ENCODE measurements around the gene SLC25A27. TPM values are rescaled to one million over a fixed set of nuclear protein-coding genes. Genes with fewer than 3 reads are reported as not detected.
A peak's percentile ranks its signal among the peaks of the same experiment; 100 is the strongest.

The SLC25A27 gene, protein sequence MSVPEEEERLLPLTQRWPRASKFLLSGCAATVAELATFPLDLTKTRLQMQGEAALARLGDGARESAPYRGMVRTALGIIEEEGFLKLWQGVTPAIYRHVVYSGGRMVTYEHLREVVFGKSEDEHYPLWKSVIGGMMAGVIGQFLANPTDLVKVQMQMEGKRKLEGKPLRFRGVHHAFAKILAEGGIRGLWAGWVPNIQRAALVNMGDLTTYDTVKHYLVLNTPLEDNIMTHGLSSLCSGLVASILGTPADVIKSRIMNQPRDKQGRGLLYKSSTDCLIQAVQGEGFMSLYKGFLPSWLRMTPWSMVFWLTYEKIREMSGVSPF
- not detected in 2 replicates for total RNA-seq (2014; rRNA removed; shearing (Covaris generic))

DNA sequence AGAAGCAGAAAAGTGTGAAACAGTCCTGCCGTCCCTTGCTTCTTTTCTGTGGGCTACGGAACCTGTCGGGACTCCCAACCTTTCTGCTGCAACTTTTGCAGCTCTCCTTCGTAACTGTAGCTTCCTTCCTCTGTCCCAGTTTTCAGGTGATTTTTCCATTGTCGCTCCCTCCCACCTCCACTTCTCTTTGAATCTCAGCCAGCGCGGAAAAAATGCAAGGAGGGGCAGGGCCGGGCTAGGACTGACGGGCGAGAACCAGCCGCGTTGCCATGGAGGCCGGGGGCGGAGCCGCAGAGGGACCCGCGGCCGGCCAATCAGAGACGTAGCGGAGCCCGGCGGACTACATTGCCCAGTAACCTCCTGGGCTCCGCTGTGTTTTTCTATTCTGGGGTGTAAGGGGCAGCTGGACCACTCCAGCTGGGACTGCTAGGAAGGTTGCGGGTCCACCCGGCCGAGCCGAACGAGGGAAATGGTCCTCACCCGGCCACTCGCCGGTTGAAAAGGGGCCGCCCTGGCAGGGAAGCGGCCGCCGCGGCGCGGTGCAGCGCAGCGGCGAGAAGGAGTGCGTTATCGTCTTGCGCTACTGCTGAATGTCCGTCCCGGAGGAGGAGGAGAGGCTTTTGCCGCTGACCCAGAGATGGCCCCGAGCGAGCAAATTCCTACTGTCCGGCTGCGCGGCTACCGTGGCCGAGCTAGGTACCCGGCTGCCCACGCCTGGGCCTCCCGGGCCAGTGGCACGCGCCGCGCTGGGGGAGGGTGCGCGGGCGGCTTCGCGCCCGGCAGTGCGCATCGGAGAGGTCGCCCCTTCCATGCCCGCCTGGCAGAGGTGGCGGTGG lies at the start of gene SLC25A27, which contains the start of gene CYP39A1:
Gene SLC25A27 (plus strand): TSS at position 373 of the 836 bp plus-strand sequence. CDS start 218 bp downstream, at position 591.
Gene CYP39A1 (minus strand): TSS at position 216 of the 836 bp plus-strand sequence. CDS start 236 bp downstream, outside the sequence.
- in situ Hi-C loops (cut with HindIII; ENCODE audit: low sequenced_read_pairs): no loop called here

DNA sequence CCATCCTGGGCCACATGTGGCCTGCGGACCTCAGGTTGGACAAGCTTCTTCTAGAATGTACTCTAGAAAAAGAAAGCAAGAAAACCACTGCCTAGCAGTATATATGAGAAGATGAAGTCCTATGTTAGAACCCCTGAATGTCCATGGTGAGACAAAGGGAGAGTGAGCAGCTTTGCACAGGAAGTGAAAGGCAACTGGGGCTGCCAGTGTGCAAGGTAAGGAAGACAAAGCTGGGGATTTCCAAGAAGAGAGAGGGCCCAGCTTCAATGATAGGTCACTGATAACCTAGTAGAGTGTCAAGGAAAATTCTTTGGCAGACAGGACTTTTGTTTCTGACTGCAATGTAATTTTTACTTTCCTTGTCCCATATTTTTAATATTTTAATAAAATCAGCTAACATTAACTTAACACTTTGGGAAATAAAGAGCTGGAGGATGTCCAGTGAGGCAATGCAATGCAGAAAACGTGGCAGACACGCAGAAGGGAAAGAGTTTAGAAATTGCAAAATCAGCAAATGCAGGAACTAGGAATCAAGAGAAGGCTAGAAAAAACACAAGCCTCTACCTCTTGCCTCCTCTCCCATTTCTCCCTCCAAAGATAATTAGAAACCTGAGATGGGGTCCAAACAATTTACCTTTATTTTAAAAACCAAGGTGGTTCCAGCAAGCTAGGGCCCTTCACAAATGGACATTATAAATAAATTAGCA lies 47.5 kb upstream of the SLC25A27 start:
- in situ Hi-C loops (cut with HindIII; ENCODE audit: low sequenced_read_pairs): no loop called here
- DNase-seq (ENCODE audit: low spot score): no peak

More for the DNA sequence above, at the start of gene SLC25A27, which contains the start of gene CYP39A1:
- DNase-seq (ENCODE audit: low spot score): peak; percentile 99

DNA sequence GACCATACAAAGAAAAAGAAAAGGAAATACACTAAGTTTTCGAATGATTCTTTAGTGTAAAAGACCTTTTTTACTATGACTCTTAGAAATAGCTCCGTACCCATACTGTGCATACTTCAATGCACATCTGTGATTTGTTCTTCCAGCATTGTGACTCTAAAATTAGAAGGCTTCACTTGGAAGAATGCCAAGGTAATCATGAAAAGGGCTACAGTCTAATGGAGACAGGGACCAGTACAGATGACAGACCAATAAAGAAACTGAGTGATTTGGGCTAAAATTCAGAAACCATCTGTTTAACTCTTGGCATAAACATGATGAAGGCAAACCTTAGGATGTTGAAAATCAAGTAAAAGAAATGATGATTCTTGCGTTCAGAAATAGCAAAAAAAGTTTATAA lies 46.4 kb upstream of the SLC25A27 start:
- peak; percentile 67 for DNase-seq (ENCODE audit: low spot score)
- in situ Hi-C loops (cut with HindIII; ENCODE audit: low sequenced_read_pairs): no loop called here

DNA sequence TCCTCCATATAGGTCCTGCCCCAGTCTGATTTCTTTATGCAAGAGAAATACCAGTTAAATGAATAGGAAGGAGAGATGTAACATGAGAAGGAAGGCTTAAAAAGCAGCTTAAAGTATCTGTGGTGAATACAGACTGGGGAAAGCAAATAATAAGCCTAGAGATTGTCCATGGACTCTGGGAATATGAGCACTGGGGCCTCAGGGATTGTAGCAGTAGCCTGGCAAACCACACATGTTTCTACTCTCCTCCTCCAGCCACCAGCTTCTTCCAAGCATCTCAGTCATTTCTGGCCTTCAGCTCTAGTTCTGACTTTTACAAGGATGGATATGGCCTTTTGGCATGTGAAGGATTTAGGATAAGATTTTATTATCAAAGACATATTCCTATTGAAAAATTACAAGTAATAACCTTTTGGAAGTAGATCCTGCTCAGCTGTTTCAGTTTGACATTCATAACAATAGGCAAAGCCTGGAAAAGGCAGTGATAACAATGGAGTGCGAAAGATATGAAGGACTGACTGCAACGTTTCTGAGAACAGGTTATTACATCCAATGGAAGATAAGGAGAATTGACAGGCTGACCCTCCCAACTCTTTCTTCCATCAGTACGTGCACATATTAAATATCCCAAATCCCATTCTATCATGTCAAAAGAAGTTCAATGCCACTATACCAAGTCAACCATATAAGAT lies 41.8 kb upstream of the SLC25A27 start:
- in situ Hi-C loops (cut with HindIII; ENCODE audit: low sequenced_read_pairs): no loop called here
- no peak for DNase-seq (ENCODE audit: low spot score)

DNA sequence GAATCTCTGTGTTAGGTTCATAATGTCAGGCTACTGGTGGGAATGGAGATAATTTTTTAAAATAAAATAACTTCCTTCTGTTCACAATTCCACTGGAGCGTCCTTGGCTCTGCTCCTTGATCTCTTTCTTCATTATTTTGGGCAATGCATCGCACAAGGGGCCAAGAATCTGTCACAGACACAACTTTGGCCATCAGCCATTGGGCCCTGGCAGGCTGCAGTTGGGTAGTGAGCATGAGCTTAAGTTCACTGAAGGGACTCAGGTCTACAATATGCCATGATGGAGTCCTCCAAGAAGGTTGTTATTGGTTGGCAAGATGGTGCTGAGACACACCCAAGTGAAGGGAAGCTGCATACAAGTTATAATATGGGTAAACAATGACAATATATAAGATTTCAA lies 40.1 kb upstream of the SLC25A27 start:
- in situ Hi-C loops (cut with HindIII; ENCODE audit: low sequenced_read_pairs): no loop called here

DNA sequence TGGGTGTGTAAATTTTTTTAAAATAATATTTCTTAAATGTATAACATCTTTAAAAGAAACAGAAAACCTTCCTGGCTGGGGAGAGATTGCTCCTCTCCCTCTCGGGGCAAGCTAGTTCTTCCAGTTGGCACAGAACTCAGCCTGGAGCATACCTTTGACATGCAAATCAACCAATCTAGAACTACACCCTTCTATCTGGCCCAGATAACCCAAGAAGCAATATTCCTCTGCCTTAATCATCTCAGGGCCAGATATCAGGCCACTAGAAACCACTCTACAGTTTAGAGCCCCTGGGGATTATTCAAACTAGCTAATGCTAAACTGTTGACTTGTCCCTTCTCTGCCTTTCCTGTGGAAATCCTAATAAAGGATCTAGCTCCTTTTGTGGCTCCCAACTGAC lies 34.0 kb upstream of the SLC25A27 start:
- DNase-seq (ENCODE audit: low spot score): no peak
- in situ Hi-C loops (cut with HindIII; ENCODE audit: low sequenced_read_pairs): no loop called here

More for the DNA sequence above, 40.1 kb upstream of the SLC25A27 start:
- peak; percentile 88 for DNase-seq (ENCODE audit: low spot score)

DNA sequence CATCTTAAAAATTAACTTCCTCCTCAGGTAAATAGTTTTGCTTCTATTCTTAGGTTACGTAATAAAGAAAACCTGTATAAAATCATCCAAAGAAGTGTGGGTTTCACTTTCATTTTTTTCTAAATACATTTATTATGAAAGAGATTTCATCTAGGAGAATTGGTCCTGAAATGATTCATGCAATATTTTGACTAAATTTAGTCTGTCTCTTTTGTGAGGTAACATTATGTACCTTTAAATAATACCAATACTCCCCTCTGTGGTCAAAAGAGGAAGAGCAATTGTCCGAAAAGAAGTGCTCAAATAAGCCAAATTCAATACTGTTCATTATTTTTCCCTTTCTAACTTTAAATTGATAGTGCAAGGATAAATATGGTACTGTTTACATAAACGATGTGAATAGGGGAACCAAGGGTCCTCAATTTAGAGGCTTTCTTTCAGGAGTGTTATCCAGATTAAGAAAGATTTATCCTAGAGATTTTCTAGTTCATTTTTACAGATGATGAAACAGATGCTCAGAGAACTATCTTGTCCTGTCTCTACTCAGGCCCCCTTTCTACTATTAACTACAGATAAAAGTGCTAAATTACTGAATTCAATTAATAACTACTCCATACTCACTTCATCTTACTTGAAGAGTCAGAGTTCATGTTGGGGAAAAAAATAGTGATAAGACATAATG lies 26.4 kb upstream of the SLC25A27 start:
- in situ Hi-C loops (cut with HindIII; ENCODE audit: low sequenced_read_pairs): no loop called here
- peak; percentile 74 for DNase-seq (ENCODE audit: low spot score)

DNA sequence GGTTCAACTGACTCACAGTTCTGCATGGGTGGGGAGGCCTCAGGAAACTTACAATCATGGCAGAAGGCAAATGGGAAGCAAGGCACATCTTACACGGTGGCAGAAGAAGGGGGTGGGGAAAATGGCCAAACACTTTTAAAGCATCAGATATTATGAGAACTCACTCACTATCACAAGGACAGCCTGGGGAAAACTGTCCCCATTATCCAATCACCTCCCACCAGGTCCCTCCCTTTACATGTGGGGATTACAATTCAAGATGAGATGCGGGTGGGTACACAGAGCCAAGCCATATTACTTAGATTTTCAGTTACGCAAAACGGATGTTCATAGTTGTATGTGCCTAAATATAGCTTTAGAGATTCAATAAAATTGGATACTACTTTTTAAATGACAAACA lies 25.8 kb upstream of the SLC25A27 start:
- in situ Hi-C loops (cut with HindIII; ENCODE audit: low sequenced_read_pairs): no loop called here
- DNase-seq (ENCODE audit: low spot score): no peak

DNA sequence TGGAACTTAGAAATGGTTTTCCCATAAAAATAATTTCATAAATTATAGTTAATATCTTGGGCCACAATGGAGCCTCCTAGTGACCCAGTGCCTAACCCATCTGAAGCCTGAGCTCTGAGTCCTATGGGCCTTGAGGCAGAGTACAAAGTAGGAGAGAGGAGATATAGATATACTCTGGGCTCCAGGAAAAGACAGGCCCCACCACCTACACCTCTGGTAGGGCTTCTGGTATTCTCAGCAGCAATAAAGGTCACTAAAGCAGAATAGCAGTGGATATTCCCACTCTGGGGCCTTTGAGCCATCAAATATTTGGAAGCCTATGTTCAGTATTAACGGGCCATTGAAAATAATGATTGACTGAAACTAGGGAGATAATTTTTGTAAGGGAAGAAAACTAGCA lies 24.3 kb upstream of the SLC25A27 start:
- no peak for DNase-seq (ENCODE audit: low spot score)
- in situ Hi-C loops (cut with HindIII; ENCODE audit: low sequenced_read_pairs): no loop called here

DNA sequence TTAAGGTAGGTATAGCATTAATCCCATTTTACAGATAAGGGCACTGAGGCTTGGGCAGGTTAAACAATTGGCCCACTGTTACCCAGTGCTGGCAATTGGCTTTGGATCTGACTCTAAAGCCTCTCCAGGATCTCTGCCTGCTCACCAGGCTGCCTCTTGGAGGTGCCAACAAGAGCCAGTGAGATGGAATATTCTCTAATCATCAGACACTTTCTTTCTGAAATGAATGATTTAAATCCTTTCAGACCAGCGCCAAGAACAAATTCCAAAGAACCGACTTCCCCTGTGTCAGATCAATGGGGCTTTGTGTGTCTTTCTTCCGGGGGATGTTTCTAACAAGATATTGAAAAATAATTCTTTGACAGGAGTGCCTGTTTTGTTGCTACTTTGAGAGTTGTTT lies 23.8 kb upstream of the SLC25A27 start:
- in situ Hi-C loops (cut with HindIII; ENCODE audit: low sequenced_read_pairs): no loop called here
- DNase-seq (ENCODE audit: low spot score): no peak

DNA sequence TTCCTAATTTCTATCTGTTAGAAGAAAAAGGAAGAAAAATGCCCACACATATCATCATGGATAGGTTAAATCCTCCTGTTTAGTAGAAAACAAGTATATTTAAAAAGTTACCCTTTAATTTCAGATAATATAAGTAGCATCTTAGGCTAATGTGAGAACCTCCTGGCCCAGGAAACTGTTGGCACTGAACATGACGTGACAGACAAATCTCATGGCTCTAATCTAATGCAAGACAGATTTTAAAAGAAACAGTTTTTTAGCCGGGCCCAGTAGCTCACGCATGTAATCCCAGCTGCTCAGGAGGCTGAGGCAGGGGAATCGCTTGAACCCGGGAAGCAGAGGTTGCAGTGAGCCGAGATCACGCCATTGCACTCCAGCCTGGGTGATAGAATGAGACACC lies 23.1 kb upstream of the SLC25A27 start:
- no peak for DNase-seq (ENCODE audit: low spot score)
- in situ Hi-C loops (cut with HindIII; ENCODE audit: low sequenced_read_pairs): no loop called here

DNA sequence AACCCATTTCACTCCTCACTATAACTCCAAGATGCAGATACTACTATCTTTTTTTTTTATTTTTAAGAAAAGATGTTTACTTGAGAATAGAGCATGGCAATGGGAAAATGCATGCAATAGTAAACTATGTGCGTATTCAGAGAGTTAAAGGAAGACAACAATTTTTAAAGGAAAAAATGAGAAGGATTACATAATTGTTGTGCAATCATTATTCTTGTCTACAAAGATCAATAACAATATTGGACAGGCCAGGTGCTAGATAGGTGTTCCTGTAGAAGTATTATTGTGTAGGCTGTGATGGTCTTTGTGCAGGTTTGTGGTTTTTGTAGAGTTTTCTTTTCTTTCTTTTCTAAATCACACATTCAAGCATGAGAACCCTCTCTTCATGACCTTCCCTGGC lies 20.7 kb upstream of the SLC25A27 start:
- in situ Hi-C loops (cut with HindIII; ENCODE audit: low sequenced_read_pairs): no loop called here
- no peak for DNase-seq (ENCODE audit: low spot score)

DNA sequence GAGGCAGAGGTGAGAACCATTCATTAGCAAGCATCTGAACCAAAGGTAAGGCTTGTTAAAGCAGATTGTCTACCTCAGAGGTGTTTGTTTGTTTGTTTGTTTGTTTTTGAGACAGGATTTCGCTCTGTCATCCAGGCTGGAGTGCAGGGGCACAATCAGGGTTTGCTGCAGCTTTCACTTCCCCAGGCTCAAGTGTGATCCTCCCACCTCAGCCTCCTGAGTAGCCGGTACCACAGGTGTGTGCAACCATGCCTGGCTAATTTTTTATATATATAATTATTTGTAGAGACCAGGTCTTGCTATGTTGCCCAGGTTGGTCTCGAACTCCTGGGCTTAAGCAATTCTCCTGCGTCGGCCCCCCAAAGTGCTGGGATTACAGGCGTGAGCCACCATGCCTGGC lies 17.3 kb upstream of the SLC25A27 start:
- no peak for DNase-seq (ENCODE audit: low spot score)
- in situ Hi-C loops (cut with HindIII; ENCODE audit: low sequenced_read_pairs): no loop called here

DNA sequence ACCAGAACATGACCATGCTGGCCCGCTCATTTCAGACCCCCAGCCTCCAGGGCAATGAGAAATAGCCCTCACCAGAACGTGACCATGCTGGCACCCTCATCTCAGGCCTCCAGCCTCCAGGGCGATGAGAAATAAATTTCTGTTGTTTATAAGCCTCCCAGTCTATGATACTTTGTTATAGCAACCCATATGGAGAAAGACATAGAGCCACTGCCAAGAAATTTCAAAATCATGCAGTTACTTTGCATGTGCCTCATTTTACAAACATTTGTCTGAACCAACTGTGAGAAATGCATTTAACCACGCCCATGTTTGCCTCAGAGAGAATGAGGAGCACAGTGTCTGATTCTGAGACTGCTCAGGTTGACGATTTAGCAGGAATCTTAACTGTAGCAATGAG lies 15.6 kb upstream of the SLC25A27 start:
- DNase-seq (ENCODE audit: low spot score): no peak
- in situ Hi-C loops (cut with HindIII; ENCODE audit: low sequenced_read_pairs): no loop called here

DNA sequence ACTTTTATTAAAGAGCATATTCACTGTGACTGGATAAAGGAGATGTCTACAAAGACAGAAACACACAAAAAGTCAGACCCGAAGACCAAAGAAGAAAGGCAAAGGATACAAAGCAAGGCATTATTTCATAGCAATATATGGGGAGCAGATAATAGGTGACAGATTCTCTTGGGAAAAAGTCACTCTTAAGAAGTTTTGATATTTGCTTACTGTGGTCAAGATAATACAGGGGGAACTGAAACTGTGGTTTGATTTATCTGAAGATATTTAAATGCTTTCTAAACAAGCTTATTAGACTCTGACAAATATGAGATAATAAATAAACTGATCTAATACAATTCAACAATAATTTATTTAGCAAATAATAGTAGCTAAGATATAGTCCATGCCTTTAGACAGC lies 14.8 kb upstream of the SLC25A27 start:
- in situ Hi-C loops (cut with HindIII; ENCODE audit: low sequenced_read_pairs): no loop called here
- DNase-seq (ENCODE audit: low spot score): no peak

DNA sequence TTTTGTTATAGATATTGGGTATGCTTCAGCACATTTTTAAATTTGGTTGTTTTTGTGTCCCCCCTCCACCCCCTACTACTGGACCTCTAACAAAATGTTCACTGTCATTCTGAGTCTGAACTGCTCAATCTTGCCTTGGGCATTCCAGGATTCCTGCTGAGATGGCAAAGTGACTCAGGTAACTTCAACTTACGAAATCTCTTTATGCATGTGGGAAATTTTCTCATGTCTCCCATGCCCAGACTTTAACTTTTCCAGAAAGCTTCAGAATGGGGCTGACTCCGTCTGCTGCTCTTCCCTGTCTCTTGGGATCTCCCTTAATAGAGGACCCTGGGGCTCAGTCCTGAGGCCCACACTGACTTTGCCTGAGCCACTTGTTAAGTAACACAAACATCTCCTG lies 14.1 kb upstream of the SLC25A27 start:
- DNase-seq (ENCODE audit: low spot score): no peak
- in situ Hi-C loops (cut with HindIII; ENCODE audit: low sequenced_read_pairs): no loop called here

DNA sequence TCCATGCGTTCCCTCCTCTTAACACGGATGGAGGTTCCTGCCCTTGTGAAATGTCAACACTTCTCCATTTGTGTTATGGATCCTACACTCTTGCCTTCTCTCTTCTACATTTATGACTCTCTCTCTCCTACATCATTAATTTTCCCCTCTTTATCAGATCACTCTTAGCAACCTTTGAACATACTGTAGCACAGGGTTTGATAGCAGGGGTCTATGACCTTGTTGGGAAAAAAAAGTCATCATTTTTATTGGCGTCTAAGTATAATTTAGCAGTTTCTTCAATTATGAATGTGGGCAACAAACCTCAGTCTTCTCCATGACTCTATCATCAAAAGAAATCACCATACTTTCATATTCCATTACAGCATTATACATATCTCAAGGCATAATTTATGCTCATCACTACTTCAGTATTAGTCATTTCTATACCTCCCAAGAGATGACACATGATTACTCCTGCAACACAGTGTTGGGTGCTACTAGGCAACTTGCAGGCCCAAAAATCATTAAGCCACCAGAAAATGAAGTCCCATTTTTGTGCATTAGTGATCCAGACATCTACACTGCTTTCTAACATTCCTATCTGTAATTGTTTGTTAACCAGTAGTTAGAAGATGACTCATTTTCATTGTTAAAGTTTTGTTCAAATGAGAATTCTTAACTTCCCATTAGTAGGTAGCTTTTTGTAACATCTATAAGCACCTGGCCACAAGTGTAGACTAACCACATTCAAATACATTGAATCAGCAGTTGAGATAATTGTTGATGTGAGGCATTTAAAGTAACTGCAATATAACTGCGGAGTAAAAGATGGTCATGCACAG lies 9.6 kb upstream of the SLC25A27 start:
- DNase-seq (ENCODE audit: low spot score): no peak
- in situ Hi-C loops (cut with HindIII; ENCODE audit: low sequenced_read_pairs): no loop called here

DNA sequence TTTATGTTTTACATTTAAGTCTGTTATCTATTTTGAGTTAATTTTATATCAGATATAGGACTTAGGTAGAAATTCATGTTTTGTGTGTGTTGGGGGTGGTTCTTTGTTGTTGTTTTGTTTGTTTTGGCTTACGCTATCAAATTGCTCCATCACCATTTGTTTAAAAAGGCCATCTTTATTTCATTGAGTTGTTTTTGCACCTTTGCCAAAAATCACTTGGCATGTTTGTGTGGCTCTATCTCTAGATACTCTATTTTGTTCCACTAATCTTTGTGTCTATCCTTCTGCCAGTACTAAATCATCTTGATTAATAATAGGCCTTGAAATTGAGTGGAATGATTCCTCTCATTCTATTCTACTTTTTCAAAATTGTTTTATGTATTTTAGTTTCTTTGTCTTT lies 7.5 kb upstream of the SLC25A27 start:
- in situ Hi-C loops (cut with HindIII; ENCODE audit: low sequenced_read_pairs): no loop called here
- DNase-seq (ENCODE audit: low spot score): no peak

Measured in G401 (cell line).